ENCODE measurements around the gene SCD5.

The SCD5 gene

GRCh38 chr4:82584931-82585330 lies 213.7 kb downstream of the SCD5 start:
- intact Hi-C loops (cut with DNase I; ENCODE audit: low total_unique reads), result no loop called here
- no peak for DNase-seq
- H3K4me1 ChIP-seq, result no peaks in the 10 kb centered on the region
- TF ChIP-seq, protein P1, sequence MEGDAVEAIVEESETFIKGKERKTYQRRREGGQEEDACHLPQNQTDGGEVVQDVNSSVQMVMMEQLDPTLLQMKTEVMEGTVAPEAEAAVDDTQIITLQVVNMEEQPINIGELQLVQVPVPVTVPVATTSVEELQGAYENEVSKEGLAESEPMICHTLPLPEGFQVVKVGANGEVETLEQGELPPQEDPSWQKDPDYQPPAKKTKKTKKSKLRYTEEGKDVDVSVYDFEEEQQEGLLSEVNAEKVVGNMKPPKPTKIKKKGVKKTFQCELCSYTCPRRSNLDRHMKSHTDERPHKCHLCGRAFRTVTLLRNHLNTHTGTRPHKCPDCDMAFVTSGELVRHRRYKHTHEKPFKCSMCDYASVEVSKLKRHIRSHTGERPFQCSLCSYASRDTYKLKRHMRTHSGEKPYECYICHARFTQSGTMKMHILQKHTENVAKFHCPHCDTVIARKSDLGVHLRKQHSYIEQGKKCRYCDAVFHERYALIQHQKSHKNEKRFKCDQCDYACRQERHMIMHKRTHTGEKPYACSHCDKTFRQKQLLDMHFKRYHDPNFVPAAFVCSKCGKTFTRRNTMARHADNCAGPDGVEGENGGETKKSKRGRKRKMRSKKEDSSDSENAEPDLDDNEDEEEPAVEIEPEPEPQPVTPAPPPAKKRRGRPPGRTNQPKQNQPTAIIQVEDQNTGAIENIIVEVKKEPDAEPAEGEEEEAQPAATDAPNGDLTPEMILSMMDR (IDR thresholded peaks at IDR 0.05), result no peak
- H3K36me3 ChIP-seq, result no peaks in the 10 kb centered on the region
- H3K9me3 ChIP-seq, result no peaks in the 10 kb centered on the region
- no peak overlapping the region for H3K4me3 ChIP-seq
- H3K27me3 ChIP-seq, result no peaks in the 10 kb centered on the region
- no peak overlapping the region for H3K27ac ChIP-seq

- no peaks in the 10 kb centered on the region for H3K4me1 ChIP-seq
- no peak for DNase-seq
- H3K4me3 ChIP-seq, result no peak overlapping the region
- no peak overlapping the region for H3K27ac ChIP-seq
- H3K27me3 ChIP-seq, result no peaks in the 10 kb centered on the region
- TF ChIP-seq, protein P1 (IDR thresholded peaks at IDR 0.05), result no peak
- H3K36me3 ChIP-seq, result no peaks in the 10 kb centered on the region
- intact Hi-C loops (cut with DNase I; ENCODE audit: low total_unique reads), result no loop called here
- no peaks in the 10 kb centered on the region for H3K9me3 ChIP-seq
These were observed 214.6 kb downstream of the SCD5 start for GRCh38 chr4:82583897-82584587.

- DNase-seq, result no peak
- intact Hi-C loops (cut with DNase I; ENCODE audit: low total_unique reads), result no loop called here
- Histone ChIP-seq H3K4me1 (no peaks in the 10 kb centered on the region), H3K27ac (no peak overlapping the region), H3K27me3 (no peaks in the 10 kb centered on the region), H3K4me3 (no peak overlapping the region), H3K36me3 (no peaks in the 10 kb centered on the region), H3K9me3 (no peaks in the 10 kb centered on the region)
- TF ChIP-seq, protein P1 (IDR thresholded peaks at IDR 0.05), result no peak
These were observed 218.7 kb downstream of the SCD5 start for GRCh38 chr4:82579932-82580331.

Data from tibial artery (tissue), 4 donors.